Activated CD4-positive, alpha-beta T cell treated with anti-CD3 and anti-CD28 coated beads, Interleukin-2, amount 10 ng/mL, durations not matched to agents 24 days and 14 days (primary cell): Measurements from ENCODE around the gene CSF3. TPM values are rescaled to one million over a fixed set of nuclear protein-coding genes. Genes with fewer than 3 reads are reported as not detected.

Source experiments
- DNase-seq: peaks from one replicate; pipeline ENCODE4 v3.0.0; 2022
- H3K27ac Mint-ChIP-seq: one replicate; pipeline ENCODE4 v1.8.0; 2022; ENCODE audit warnings: mild to moderate bottlenecking, mixed read lengths
- H3K27me3 Mint-ChIP-seq: one replicate; pipeline ENCODE4 v1.8.0; 2022; ENCODE audit warnings: mixed read lengths
- H3K36me3 Mint-ChIP-seq: one replicate; pipeline ENCODE4 v1.8.0; 2022; ENCODE audit warnings: low read depth, mild to moderate bottlenecking, mixed read lengths
- H3K4me1 Mint-ChIP-seq: one replicate; pipeline ENCODE4 v1.8.0; 2021; ENCODE audit warnings: mixed read lengths
- H3K4me3 Mint-ChIP-seq: one replicate; pipeline ENCODE4 v1.8.0; 2022; ENCODE audit warnings: mild to moderate bottlenecking, moderate library complexity, mixed read lengths
- H3K9me3 Mint-ChIP-seq: one replicate; pipeline ENCODE4 v1.8.0; 2021; ENCODE audit warnings: mixed read lengths
- intact Hi-C: fragments of 100-400 bp; cut with micrococcal nuclease; formaldehyde crosslinking; loops from one replicate; pipeline ENCODE4 v1.15.1; 2023
- total RNA-seq: library from RNA; stranded (reverse); gene quantifications from 2 replicates; pipeline ENCODE4 v1.2.3, GENCODE V29; 2022

CSF3 gene
- total RNA-seq, 1 donor from 2014 or later: not detected

DNA sequence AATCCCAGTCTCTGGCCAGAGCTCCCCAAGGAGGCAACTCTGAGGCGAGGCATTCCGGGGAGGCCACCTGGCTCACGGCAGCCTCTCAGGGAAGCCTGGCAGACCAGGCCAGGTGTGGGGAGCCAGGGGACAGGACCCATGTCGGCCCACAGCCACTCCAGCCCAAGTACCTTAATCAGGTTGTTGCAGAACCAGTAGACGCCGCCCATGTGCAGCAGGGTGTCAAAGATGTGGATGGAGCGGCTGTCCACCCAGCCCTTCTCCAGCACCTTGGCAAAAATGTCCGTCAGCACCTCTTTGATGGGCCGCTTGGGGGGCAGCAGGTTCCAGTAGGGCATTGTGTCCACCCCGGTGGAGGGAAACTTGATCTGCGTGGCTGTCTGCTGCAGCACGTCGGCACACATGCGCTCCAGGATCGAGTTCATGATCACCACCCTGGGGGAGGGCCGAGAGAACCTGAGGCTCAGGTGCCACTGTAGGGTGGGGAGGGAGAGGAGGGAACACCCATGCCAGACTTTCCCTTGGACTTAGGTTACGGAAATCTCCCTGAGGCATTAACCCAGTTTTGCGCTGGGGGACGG is 7.8 kb downstream of the CSF3 start:
- no peak for DNase-seq
- H3K9me3 Mint-ChIP-seq: no peaks in the 10 kb centered on the region
- H3K36me3 Mint-ChIP-seq: peaks cover 49% of the 10 kb centered on the region
- H3K27ac Mint-ChIP-seq: no peak overlapping the region
- H3K4me1 Mint-ChIP-seq: peaks cover 12% of the 10 kb centered on the region
- no peak overlapping the region for H3K4me3 Mint-ChIP-seq
- no peaks in the 10 kb centered on the region for H3K27me3 Mint-ChIP-seq
- intact Hi-C loops: no loop called here

DNA sequence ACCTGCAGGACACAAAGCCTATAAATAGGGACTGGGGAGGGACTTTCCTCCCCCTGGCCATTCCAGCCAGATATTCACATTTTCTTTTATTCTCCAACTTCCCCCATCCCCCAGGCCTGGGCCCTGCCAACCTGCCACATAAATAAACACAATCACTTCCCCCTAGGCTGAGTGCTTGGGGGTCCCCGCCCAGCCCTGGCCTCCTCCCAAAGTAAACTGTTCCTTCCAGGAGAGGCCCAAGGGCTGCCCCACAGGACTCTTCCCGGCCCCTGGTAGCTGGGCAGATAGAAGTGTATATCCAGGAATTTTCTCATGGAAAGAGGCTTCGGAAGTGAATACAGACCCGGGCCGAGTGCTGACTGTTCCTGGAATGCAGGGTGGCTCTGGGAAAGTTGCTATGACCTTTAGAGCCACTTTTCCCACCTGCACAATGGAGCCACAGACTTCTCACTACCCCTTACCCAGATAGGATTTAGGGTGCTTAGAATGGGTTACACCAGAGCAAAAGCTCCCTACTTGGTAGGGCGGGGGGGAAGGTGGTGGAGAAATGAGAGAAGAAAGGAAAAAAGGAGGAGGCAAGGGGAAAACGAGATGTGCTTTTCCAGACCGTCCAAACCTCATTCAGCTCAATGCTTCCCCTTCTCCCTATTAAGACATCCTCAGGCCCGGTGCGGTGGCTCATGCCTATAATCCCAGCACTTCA is 8.5 kb downstream of the CSF3 start:
- intact Hi-C loops: no loop called here
- H3K27me3 Mint-ChIP-seq: no peaks in the 10 kb centered on the region
- peaks cover 53% of the 10 kb centered on the region for H3K36me3 Mint-ChIP-seq
- no peak overlapping the region for H3K27ac Mint-ChIP-seq
- H3K4me3 Mint-ChIP-seq: no peak overlapping the region
- no peaks in the 10 kb centered on the region for H3K9me3 Mint-ChIP-seq
- H3K4me1 Mint-ChIP-seq: peaks cover 12% of the 10 kb centered on the region
- DNase-seq: no peak

DNA sequence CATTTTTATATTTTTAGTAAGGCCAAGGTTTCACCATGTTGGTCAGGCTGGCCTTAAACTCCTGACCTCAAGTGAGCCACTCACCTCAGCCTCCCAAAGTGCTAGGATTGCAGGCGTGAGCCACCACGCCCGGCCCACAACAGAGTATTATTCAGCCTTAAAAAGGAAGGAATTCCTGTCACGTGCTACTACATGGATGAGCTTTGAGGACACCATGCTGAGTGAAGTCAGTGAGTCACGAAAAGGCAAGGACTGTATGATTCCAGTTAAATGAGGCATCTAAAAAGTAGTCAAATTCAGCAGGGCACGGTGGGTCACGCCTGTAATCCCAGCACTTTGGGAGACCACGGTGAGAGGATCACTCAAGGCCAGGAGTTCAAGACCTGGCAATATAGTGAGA is 9.7 kb downstream of the CSF3 start:
- H3K27ac Mint-ChIP-seq: no peak overlapping the region
- DNase-seq: no peak
- H3K9me3 Mint-ChIP-seq: no peaks in the 10 kb centered on the region
- no peak overlapping the region for H3K4me3 Mint-ChIP-seq
- intact Hi-C loops: no loop called here
- H3K27me3 Mint-ChIP-seq: no peaks in the 10 kb centered on the region
- peaks cover 12% of the 10 kb centered on the region for H3K4me1 Mint-ChIP-seq
- H3K36me3 Mint-ChIP-seq: peaks cover 56% of the 10 kb centered on the region

DNA sequence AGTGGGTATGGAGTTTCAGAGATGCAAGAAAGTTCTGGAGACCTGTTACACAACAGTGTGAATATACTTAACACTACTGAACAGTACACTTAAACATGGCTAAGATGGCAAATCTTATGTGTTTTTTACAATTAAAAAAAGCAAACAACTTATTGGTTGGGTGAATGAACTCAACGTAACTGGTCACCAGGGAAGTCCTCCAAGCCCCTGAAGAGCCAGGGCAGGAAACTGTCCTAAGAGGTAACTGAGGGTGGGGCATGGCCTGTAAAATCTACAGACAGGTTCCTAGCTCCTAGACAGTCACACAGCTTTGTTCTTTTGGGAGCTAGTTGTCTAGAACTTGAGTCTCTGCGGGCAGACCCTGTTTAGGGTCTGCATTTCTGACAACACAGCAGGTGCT is 10.3 kb downstream of the CSF3 start:
- DNase-seq: no peak
- Mint-ChIP-seq H3K27me3 (no peaks in the 10 kb centered on the region), H3K36me3 (peaks cover 54% of the 10 kb centered on the region), H3K9me3 (no peaks in the 10 kb centered on the region), H3K27ac (no peak overlapping the region), H3K4me1 (peaks cover 12% of the 10 kb centered on the region), H3K4me3 (no peak overlapping the region)
- intact Hi-C loops: no loop called here

DNA sequence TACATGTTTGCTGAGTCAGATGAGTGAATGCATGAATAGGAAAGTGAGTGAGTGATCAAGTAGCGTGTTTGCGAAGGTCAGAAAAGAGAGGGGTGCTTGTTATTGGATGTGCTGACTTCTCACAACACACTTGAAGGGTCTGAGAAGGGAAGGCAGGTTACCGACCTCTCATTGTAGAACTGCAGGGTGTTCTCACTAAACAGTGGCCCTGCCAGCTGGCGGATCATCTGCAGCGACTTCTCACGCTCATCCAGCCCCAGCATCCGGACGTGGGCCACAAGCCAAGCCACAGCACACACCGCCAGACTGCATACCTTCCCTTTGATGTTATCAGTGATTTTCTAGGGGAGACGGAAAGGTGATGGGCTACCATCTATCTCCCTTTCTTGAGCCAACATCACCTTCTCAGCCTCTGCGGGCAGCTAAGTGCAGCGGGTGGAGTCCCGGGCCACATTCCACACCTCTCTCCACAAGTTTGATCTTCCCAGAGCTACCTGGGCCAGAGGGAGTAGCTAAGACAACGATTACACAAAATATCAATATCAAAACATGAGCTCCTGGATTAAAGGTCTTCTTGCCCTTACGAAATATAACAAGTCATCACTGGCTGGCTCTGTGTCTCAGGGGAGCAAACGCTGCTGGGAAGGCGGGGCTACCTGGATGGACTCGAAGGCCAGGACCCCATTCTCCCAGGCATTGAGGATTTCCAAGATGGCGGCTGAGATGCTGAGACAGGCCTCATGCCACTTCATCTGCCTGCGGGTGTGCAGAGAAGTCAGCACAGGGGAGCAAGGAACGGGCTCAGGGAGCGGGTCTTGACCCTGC is 11.0 kb downstream of the CSF3 start:
- intact Hi-C loops: no loop called here
- H3K36me3 Mint-ChIP-seq: peaks cover 56% of the 10 kb centered on the region
- peak; percentile 74 for DNase-seq
- H3K9me3 Mint-ChIP-seq: no peaks in the 10 kb centered on the region
- H3K4me3 Mint-ChIP-seq: peak overlapping the region; percentile 6
- H3K4me1 Mint-ChIP-seq: peaks cover 12% of the 10 kb centered on the region
- H3K27ac Mint-ChIP-seq: no peak overlapping the region
- H3K27me3 Mint-ChIP-seq: no peaks in the 10 kb centered on the region

DNA sequence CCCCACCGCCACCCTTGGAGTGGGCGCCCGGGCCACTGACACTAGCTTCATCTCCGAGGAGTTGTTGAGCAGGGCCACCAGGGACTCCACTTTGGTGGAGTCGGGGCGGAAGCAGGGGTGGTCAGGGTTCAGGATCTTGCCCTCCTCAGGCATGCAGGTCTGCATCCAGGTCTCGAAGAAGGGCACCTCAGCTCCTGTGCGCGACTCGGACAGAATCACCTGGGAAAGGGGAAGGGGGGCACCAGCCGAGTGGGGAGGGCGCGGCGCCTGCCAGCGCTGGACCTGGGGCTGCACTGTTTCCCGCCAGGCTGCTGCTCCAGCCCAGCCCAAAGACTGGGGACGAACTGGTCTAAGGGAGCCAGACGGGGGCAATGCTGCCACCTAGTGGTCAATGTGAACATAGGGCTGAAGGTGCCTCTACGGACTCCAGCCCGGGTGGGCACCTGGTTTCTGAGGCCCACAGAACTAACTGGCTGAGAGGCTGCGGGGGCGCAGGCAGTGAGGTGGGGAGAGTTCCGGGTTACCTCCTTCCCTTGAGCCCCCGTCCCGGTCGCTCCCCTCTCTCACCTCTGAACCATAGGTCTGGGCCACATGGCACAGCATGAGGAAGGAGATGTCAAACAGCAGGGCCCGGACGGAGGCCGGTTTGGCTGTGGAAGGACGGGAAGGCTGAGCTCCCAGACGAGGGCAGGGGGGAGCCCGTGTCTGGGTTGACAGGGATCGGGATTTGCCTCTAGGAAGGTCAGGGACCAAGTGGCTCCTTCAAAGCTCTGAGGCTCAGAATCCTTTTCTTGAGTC is 11.8 kb downstream of the CSF3 start:
- Mint-ChIP-seq H3K4me3 (no peak overlapping the region), H3K9me3 (no peaks in the 10 kb centered on the region), H3K27ac (no peak overlapping the region), H3K36me3 (peaks cover 53% of the 10 kb centered on the region), H3K4me1 (peaks cover 11% of the 10 kb centered on the region), H3K27me3 (no peaks in the 10 kb centered on the region)
- intact Hi-C loops: loop anchor here (1.0 kb wide), 1 partner anchor 14 kb away; no protein-coding TSS in a partner anchor
- DNase-seq: peak; percentile 92

DNA sequence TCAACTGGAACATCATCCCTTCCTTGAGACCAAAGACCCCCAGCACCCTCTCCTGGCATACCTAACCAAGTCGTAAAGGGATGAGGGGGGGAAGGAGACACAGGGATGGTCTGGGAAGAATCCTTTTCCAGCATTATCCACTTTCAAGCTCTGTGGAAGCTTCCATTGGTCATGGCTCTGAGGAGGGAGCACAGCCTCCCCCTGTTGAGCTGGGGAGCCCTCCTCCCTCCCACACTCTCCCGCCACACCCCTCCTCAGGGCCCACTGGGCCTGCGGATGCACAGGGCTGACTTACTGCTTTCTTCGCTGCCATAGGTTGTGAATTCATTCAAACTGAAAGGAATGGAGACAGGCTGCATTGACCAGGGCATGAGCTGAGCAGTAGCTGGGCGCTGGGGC is 12.4 kb downstream of the CSF3 start:
- H3K36me3 Mint-ChIP-seq: peaks cover 53% of the 10 kb centered on the region
- peaks cover 11% of the 10 kb centered on the region for H3K4me1 Mint-ChIP-seq
- H3K9me3 Mint-ChIP-seq: no peaks in the 10 kb centered on the region
- no peak for DNase-seq
- no peak overlapping the region for H3K4me3 Mint-ChIP-seq
- no peaks in the 10 kb centered on the region for H3K27me3 Mint-ChIP-seq
- intact Hi-C loops: loop anchor here (1.0 kb wide), 1 partner anchor 14 kb away; no protein-coding TSS in a partner anchor
- no peak overlapping the region for H3K27ac Mint-ChIP-seq

DNA sequence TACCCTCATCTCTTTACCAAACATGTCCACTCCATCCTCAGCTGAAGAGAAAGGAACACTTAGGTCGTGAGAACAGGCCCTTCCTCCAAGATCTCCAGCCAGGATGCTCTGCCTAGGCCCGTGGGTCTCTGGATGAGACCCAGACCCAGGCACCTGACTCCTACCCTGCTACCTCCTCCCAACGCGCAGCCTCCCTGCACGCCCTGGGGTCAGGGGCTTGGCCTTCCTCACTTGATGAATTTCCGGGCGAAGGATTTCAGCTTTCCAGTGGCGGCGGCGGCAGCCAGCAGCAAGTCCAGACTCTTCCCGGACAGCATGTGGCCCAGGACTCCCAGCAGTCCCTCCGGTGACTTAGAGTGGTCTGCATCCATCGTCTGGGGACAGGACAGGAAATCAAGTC is 13.4 kb downstream of the CSF3 start:
- peaks cover 51% of the 10 kb centered on the region for H3K36me3 Mint-ChIP-seq
- peaks cover 11% of the 10 kb centered on the region for H3K4me1 Mint-ChIP-seq
- H3K27ac Mint-ChIP-seq: no peak overlapping the region
- no peaks in the 10 kb centered on the region for H3K27me3 Mint-ChIP-seq
- no peaks in the 10 kb centered on the region for H3K9me3 Mint-ChIP-seq
- no peak for DNase-seq
- H3K4me3 Mint-ChIP-seq: no peak overlapping the region
- intact Hi-C loops: no loop called here

DNA sequence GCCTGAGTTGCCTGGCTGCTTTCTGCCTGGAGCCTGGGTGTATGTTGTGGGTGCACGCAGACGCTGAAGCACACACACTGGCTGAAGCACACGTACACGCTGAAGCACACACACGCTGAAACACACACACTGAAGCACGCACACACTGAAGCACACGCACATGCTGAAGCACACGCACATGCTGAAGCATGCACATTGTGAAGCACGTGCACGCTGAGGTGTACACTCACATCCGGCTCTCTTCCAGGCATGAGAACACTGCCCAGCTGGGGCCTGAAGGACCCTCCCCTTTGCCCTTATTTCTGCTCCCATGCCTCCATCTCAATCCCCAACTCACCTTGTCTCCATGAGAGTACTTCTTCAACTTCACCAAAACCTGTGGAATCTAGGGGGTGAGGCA is 16.5 kb downstream of the CSF3 start:
- Mint-ChIP-seq H3K36me3 (peaks cover 41% of the 10 kb centered on the region), H3K4me1 (no peaks in the 10 kb centered on the region), H3K4me3 (no peak overlapping the region), H3K27ac (no peak overlapping the region), H3K9me3 (no peaks in the 10 kb centered on the region), H3K27me3 (no peaks in the 10 kb centered on the region)
- no peak for DNase-seq
- intact Hi-C loops: no loop called here

DNA sequence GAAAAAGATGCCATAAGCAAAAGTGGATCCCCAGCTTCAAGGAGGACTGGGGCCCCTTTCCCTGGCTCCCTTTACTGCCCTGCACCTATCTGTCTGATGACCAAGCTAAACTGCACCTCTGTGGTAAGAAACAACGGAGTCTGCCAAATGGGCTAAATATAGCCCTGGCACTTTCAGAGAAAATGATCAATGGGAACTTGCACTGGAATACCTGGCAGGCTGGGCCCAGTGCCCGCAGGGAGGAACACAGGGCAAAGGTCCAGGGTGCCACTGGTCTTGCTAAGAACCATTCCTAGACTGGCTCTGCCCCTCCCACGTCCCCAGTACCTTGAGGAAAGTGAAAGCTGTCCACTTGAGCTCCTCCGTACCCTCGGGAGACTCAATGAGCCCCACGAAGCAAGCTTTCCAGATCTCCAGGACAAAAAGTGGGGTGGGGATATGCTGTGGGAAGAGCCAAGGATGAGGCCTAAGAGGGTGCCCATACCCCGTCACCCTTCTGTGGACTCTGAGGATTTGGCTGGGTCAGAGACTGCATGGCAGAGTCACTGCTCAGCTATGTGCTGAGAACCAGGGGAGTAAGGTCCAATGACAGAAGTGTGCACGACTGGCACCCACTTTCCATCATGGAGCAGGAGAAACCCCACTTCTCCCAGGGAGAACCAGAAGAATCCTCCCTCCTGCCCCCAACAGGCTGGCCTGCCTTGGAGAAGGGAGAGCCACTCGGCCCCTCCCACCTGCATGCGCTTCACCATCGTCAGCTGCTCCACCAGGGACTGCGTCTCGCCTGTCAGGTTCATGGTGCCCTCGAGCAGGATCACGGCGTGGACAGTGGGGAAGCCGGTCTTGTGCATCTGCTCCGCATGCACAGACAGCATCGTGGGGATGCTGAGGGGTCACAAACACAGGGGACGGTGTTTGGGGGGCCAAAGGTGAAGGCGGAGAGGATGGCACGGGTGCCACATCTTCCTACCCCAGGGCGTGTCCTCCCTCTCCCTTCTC is 17.4 kb downstream of the CSF3 start:
- no peaks in the 10 kb centered on the region for H3K9me3 Mint-ChIP-seq
- H3K27me3 Mint-ChIP-seq: no peaks in the 10 kb centered on the region
- no peak overlapping the region for H3K27ac Mint-ChIP-seq
- intact Hi-C loops: no loop called here
- peaks cover 35% of the 10 kb centered on the region for H3K36me3 Mint-ChIP-seq
- no peaks in the 10 kb centered on the region for H3K4me1 Mint-ChIP-seq
- H3K4me3 Mint-ChIP-seq: no peak overlapping the region
- DNase-seq: no peak

DNA sequence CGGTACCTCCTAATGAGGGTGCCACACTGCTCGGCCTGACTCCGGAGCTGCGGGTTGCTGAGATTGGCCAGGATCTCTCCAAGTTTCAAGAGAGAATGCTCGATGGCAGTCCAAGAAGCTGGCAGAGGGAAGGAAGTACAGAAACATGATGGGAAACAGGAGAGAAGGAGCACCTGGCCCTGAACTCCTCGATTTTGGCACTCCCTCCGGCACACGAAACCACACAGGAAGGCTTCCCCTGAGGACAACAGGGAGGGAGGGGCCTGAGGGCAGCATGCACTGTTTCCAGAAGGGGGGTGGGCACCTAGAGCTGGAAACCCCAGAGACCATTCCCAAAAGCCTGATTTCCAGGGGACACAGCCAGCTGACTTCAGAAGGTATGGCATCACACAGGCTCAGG is 18.1 kb downstream of the CSF3 start:
- Mint-ChIP-seq H3K4me1 (no peaks in the 10 kb centered on the region), H3K9me3 (no peaks in the 10 kb centered on the region), H3K4me3 (no peak overlapping the region), H3K27me3 (no peaks in the 10 kb centered on the region), H3K27ac (no peak overlapping the region), H3K36me3 (peaks cover 32% of the 10 kb centered on the region)
- intact Hi-C loops: no loop called here
- DNase-seq: no peak

DNA sequence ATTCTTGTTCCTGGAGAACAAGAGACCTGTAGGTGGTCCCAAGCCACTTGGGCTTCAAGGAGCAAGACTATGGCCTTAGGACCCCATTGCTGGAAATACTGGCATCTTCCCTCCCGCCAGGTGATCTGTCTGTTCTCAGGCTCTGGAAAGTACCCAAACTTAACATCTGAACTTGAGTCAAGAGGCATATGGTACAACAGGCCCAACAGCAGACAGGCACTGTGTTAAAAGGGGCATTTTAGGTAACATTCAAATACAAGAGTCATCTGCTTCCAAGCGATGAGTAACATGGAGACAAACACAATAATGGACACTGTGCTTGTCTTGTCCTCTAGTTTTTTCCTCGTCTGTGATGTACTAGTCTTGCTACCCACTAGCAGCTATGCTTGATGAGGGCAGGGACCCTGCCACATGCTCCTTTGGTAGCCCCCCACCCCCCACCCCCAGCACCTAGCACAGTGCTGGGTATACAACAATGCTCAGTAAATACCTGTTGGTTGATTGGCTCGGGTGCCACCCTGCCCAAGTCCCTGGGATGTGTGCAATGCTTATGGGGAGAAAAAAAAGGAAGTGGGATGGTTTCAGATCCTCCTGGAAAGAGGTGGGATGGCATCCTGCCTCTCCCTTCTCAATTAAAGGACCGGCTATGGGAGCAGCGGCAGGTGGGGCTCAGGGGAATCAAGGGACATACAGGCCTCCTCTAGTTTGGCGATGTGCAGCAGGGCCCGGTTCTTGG is 19.4 kb downstream of the CSF3 start:
- no peaks in the 10 kb centered on the region for H3K4me1 Mint-ChIP-seq
- no peak overlapping the region for H3K27ac Mint-ChIP-seq
- H3K4me3 Mint-ChIP-seq: no peak overlapping the region
- H3K9me3 Mint-ChIP-seq: no peaks in the 10 kb centered on the region
- no peak for DNase-seq
- peaks cover 21% of the 10 kb centered on the region for H3K36me3 Mint-ChIP-seq
- intact Hi-C loops: no loop called here
- no peaks in the 10 kb centered on the region for H3K27me3 Mint-ChIP-seq
